HUES48 (cell line): ENCODE data around the gene AMPD3.

ENCODE experiments used
- H3K27ac ChIP-seq: one replicate; pipeline ENCODE4 v1.7.0; 2013; ENCODE audit warnings: low read depth, low read length, inconsistent platforms
- H3K27me3 ChIP-seq: 2 replicates; pipeline ENCODE4 v1.6.1; 2013; ENCODE audit warnings: mild to moderate bottlenecking, low read length; ENCODE audit not compliant: control insufficient read depth, insufficient read depth
- H3K36me3 ChIP-seq: 2 replicates; pipeline ENCODE4 v1.6.1; 2013; ENCODE audit warnings: low read length; ENCODE audit not compliant: control insufficient read depth, insufficient read depth
- H3K4me1 ChIP-seq: 2 replicates; pipeline ENCODE4 v1.6.1; 2013; ENCODE audit warnings: mild to moderate bottlenecking, low read length; ENCODE audit not compliant: control insufficient read depth, insufficient read depth
- H3K4me3 ChIP-seq: 2 replicates; pipeline ENCODE4 v1.5.1; 2013; ENCODE audit warnings: mild to moderate bottlenecking, low read depth, low read length
- H3K9ac ChIP-seq: 2 replicates; pipeline ENCODE4 v1.6.1; 2013; ENCODE audit warnings: mild to moderate bottlenecking, low read depth, low read length, moderate library complexity
- H3K9me3 ChIP-seq: 2 replicates; pipeline ENCODE4 v1.6.1; 2013; ENCODE audit warnings: low read length; ENCODE audit not compliant: control insufficient read depth, insufficient read depth

AMPD3 gene

GRCh38 chr11:10438458-10438857 is 16.6 kb upstream of the AMPD3 start:
- Histone ChIP-seq H3K9ac (no peak overlapping the region), H3K27ac (no peak overlapping the region), H3K9me3 (no peaks in the 10 kb centered on the region), H3K4me1 (0 out of 2 replicates have a peak, but pooled peaks cover 4% of the 10 kb centered on the region), H3K4me3 (no peak overlapping the region), H3K27me3 (no peaks in the 10 kb centered on the region), H3K36me3 (no peaks in the 10 kb centered on the region)

GRCh38 chr11:10439351-10439750 is 15.7 kb upstream of the AMPD3 start:
- Histone ChIP-seq H3K4me1 (0 out of 2 replicates have a peak, but pooled peaks cover 4% of the 10 kb centered on the region), H3K9me3 (no peaks in the 10 kb centered on the region), H3K4me3 (no peak overlapping the region), H3K9ac (no peak overlapping the region), H3K27me3 (no peaks in the 10 kb centered on the region), H3K36me3 (no peaks in the 10 kb centered on the region), H3K27ac (no peak overlapping the region)

- H3K4me1 ChIP-seq: 0 out of 2 replicates have a peak, but pooled peaks cover 4% of the 10 kb centered on the region
- no peak overlapping the region for H3K9ac ChIP-seq
- H3K9me3 ChIP-seq: no peaks in the 10 kb centered on the region
These were observed 15.1 kb upstream of the AMPD3 start for GRCh38 chr11:10439924-10440323.

GRCh38 chr11:10440401-10440800 is 14.7 kb upstream of the AMPD3 start:
- H3K9me3 ChIP-seq: no peaks in the 10 kb centered on the region
- no peaks in the 10 kb centered on the region for H3K36me3 ChIP-seq
- H3K4me3 ChIP-seq: no peak overlapping the region
- H3K27me3 ChIP-seq: no peaks in the 10 kb centered on the region
- H3K9ac ChIP-seq: no peak overlapping the region
- 0 out of 2 replicates have a peak, but pooled peaks cover 4% of the 10 kb centered on the region for H3K4me1 ChIP-seq
- H3K27ac ChIP-seq: no peak overlapping the region

More at GRCh38 chr11:10439924-10440323, 15.1 kb upstream of the AMPD3 start:
- Histone ChIP-seq H3K27me3 (no peaks in the 10 kb centered on the region), H3K36me3 (no peaks in the 10 kb centered on the region), H3K4me3 (no peak overlapping the region), H3K27ac (no peak overlapping the region)

- H3K27ac ChIP-seq: no peak overlapping the region
These were observed 14.0 kb upstream of the AMPD3 start for GRCh38 chr11:10441091-10441490.

GRCh38 chr11:10441652-10442503 is 13.2 kb upstream of the AMPD3 start:
- no peak overlapping the region for H3K9ac ChIP-seq
- H3K4me1 ChIP-seq: 0 out of 2 replicates have a peak, but pooled peaks cover 4% of the 10 kb centered on the region
- H3K36me3 ChIP-seq: no peaks in the 10 kb centered on the region
- no peaks in the 10 kb centered on the region for H3K27me3 ChIP-seq
- no peaks in the 10 kb centered on the region for H3K9me3 ChIP-seq
- no peak overlapping the region for H3K27ac ChIP-seq
- H3K4me3 ChIP-seq: no peak overlapping the region

More at GRCh38 chr11:10441091-10441490, 14.0 kb upstream of the AMPD3 start:
- no peaks in the 10 kb centered on the region for H3K36me3 ChIP-seq
- no peak overlapping the region for H3K4me3 ChIP-seq
- H3K27me3 ChIP-seq: no peaks in the 10 kb centered on the region
- H3K9me3 ChIP-seq: no peaks in the 10 kb centered on the region
- no peak overlapping the region for H3K9ac ChIP-seq
- 0 out of 2 replicates have a peak, but pooled peaks cover 4% of the 10 kb centered on the region for H3K4me1 ChIP-seq

- Histone ChIP-seq H3K27me3 (no peaks in the 10 kb centered on the region), H3K4me1 (0 out of 2 replicates have a peak, but pooled peaks cover 4% of the 10 kb centered on the region), H3K36me3 (no peaks in the 10 kb centered on the region), H3K9ac (no peak overlapping the region), H3K27ac (no peak overlapping the region), H3K9me3 (no peaks in the 10 kb centered on the region), H3K4me3 (no peak overlapping the region)
These were observed 11.9 kb upstream of the AMPD3 start for GRCh38 chr11:10443152-10443551.

GRCh38 chr11:10443721-10444235 is 11.3 kb upstream of the AMPD3 start:
- H3K36me3 ChIP-seq: no peaks in the 10 kb centered on the region
- no peak overlapping the region for H3K9ac ChIP-seq
- H3K27me3 ChIP-seq: peaks cover 6% of the 10 kb centered on the region; the same call in 1 of the 2 replicates
- H3K9me3 ChIP-seq: no peaks in the 10 kb centered on the region
- 0 out of 2 replicates have a peak, but pooled peaks cover under 1% of the 10 kb centered on the region for H3K4me1 ChIP-seq
- no peak overlapping the region for H3K4me3 ChIP-seq
- H3K27ac ChIP-seq: no peak overlapping the region

GRCh38 chr11:10444725-10445315 is 10.2 kb upstream of the AMPD3 start:
- no peaks in the 10 kb centered on the region for H3K36me3 ChIP-seq
- H3K4me3 ChIP-seq: no peak overlapping the region
- H3K9ac ChIP-seq: no peak overlapping the region
- H3K9me3 ChIP-seq: no peaks in the 10 kb centered on the region
- H3K27me3 ChIP-seq: peaks cover 16% of the 10 kb centered on the region
- H3K27ac ChIP-seq: no peak overlapping the region
- H3K4me1 ChIP-seq: no peaks in the 10 kb centered on the region

- Histone ChIP-seq H3K4me1 (peaks cover 4% of the 10 kb centered on the region; the same call in 1 of the 2 replicates), H3K9ac (no peak overlapping the region), H3K4me3 (no peak overlapping the region), H3K36me3 (no peaks in the 10 kb centered on the region), H3K27ac (no peak overlapping the region), H3K9me3 (no peaks in the 10 kb centered on the region), H3K27me3 (peaks cover 42% of the 10 kb centered on the region)
These were observed 7.6 kb upstream of the AMPD3 start for GRCh38 chr11:10447445-10447844.
